ENCODE results near the gene VASN.
A peak's percentile ranks its signal among the peaks of the same experiment; 100 is the strongest.

VASN gene

GRCh38 chr16:4426021-4426684 lies 54.5 kb downstream of the VASN start:
- DNase-seq (ENCODE audit: low spot score): peak; percentile 52

- DNase-seq (ENCODE audit: low spot score): no peak
Observed at GRCh38 chr16:4426722-4427372, 55.2 kb downstream of the VASN start.

GRCh38 chr16:4428500-4428899 lies 56.9 kb downstream of the VASN start:
- no peak for DNase-seq (ENCODE audit: low spot score)

- DNase-seq (ENCODE audit: low spot score): no peak
Observed at GRCh38 chr16:4431023-4431422, 59.4 kb downstream of the VASN start.

Measured in activated CD4-positive, alpha-beta T cell treated with anti-CD3 and anti-CD28 coated beads, Interleukin-2, Interleukin-4, amounts not matched to agents 100 ng/mL and 50 ng/mL, durations not matched to agents 16 hours and 8 hours (primary cell).